WERI-Rb-1 (cell line): ENCODE measurements around the gene DUOX1.

Experiments
- DNase-seq: peaks from one replicate; pipeline ENCODE4 v3.0.0-alpha.2; 2020
- H3K27ac ChIP-seq: fragments of 250-450 bp; sonication (Bioruptor Pico); 2 replicates; pipeline ENCODE4 v1.5.1; 2020; ENCODE audit warnings: mild to moderate bottlenecking, moderate library complexity
- H3K27me3 ChIP-seq: fragments of 250-450 bp; sonication (Bioruptor Pico); 2 replicates; pipeline ENCODE4 v1.5.1; 2021; ENCODE audit warnings: mild to moderate bottlenecking, low read depth, moderate library complexity; ENCODE audit not compliant: insufficient read depth, severe bottlenecking
- H3K36me3 ChIP-seq: fragments of 250-450 bp; sonication (Bioruptor Pico); 2 replicates; pipeline ENCODE4 v1.5.1; 2020; ENCODE audit warnings: mild to moderate bottlenecking, moderate library complexity
- H3K4me3 ChIP-seq: 2 replicates; pipeline ENCODE4 v1.5.1; 2011; ENCODE audit warnings: low read depth, mild to moderate bottlenecking, control low read depth, low read length
- H3K9me3 ChIP-seq: fragments of 250-450 bp; sonication (Bioruptor Pico); 2 replicates; pipeline ENCODE4 v1.5.1; 2021; ENCODE audit warnings: mild to moderate bottlenecking, moderate library complexity; ENCODE audit not compliant: severe bottlenecking
- TF ChIP-seq, protein P1 (sequence below): IDR thresholded peaks from 2 replicates; pipeline ENCODE4 v1.5.1; 2011; ENCODE audit warnings: low read depth, mild to moderate bottlenecking, control low read depth, inconsistent platforms, low read length

Gene DUOX1

DNA sequence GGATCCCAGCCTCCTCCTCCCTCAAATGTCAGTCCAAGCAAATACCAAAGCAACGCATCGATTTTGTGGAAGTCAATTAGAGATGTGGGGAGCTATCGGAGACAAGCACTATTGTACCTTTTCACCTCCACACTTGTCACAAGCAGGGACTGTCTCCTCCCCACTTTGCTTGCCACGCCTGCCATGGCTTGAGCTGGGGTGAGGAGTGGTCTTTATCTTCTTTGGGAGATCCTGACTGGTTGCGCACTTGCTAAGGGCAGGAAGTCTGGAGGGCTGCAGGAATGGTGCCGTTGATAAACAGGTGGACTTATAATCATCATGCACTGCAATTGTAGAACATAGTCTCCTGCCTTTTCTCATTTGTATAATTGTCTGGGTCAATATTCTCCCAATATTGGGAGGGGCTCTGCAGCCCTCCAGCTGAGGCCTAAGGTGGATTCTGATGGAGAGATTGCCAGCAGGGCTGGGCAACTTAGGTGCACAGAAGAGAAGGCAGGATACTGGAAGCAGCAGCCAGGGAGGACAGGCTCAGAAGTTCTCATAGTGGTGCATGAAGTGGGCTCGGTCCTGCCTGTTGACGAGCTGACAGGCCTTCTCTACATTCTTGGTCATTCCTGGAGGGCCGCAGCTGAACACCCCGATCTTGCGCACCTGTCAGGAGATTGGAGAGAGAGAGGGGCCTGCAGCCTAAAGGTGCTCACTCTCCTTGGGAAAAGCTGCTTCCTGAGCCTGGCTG is 36.0 kb upstream of the DUOX1 start:
- no peak overlapping the region for H3K4me3 ChIP-seq
- TF ChIP-seq, protein P1, sequence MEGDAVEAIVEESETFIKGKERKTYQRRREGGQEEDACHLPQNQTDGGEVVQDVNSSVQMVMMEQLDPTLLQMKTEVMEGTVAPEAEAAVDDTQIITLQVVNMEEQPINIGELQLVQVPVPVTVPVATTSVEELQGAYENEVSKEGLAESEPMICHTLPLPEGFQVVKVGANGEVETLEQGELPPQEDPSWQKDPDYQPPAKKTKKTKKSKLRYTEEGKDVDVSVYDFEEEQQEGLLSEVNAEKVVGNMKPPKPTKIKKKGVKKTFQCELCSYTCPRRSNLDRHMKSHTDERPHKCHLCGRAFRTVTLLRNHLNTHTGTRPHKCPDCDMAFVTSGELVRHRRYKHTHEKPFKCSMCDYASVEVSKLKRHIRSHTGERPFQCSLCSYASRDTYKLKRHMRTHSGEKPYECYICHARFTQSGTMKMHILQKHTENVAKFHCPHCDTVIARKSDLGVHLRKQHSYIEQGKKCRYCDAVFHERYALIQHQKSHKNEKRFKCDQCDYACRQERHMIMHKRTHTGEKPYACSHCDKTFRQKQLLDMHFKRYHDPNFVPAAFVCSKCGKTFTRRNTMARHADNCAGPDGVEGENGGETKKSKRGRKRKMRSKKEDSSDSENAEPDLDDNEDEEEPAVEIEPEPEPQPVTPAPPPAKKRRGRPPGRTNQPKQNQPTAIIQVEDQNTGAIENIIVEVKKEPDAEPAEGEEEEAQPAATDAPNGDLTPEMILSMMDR: no peak
- no peak for DNase-seq
- no peaks in the 10 kb centered on the region for H3K36me3 ChIP-seq
- H3K9me3 ChIP-seq: no peaks in the 10 kb centered on the region
- no peak overlapping the region for H3K27ac ChIP-seq
- no peaks in the 10 kb centered on the region for H3K27me3 ChIP-seq

DNA sequence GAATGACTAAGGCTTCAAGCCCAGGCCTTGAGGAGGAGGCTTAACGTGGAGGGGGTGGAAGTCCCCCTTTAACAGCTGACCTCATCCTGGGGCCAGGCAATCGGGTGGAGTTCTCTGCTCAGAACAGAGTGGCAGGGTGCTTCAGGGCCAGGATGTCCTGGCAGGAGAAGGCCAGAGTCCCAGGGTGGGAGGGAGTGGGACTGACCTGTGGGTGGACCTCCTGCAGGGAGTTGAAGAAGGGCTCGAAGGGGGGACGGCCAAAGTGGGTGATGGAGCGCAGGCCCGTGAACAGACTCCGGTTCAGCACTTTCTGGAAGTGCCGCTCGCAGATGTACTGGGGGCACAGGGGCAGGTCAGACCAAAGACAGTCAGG is 35.5 kb upstream of the DUOX1 start:
- no peak overlapping the region for H3K4me3 ChIP-seq
- H3K27me3 ChIP-seq: no peaks in the 10 kb centered on the region
- no peaks in the 10 kb centered on the region for H3K36me3 ChIP-seq
- H3K9me3 ChIP-seq: no peaks in the 10 kb centered on the region
- no peak overlapping the region for H3K27ac ChIP-seq
- TF ChIP-seq, protein P1: no peak
- peak; percentile 62 for DNase-seq

DNA sequence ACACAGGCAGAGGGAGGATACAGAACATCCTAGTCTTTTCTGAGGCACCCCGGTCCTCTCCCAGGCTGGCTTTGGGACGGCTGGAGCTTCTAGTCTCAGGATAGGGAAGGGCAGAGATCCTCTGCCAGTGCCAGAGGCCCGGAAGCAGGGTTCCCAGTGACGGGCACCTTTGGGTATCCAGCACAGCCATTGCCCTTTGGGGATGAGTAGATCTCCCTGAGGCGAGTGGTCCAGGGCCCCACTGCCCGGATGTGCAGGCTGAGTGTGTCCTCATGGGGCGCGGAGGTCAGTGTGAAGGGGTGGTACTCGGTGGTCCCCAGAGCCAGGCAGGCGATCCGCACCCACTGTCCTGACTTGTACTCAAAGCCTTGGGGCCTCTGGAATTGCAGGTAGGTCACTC is 34.1 kb upstream of the DUOX1 start:
- TF ChIP-seq, protein P1: no peak
- Histone ChIP-seq H3K27me3 (no peaks in the 10 kb centered on the region), H3K4me3 (no peak overlapping the region), H3K27ac (no peak overlapping the region), H3K9me3 (no peaks in the 10 kb centered on the region), H3K36me3 (no peaks in the 10 kb centered on the region)
- no peak for DNase-seq

DNA sequence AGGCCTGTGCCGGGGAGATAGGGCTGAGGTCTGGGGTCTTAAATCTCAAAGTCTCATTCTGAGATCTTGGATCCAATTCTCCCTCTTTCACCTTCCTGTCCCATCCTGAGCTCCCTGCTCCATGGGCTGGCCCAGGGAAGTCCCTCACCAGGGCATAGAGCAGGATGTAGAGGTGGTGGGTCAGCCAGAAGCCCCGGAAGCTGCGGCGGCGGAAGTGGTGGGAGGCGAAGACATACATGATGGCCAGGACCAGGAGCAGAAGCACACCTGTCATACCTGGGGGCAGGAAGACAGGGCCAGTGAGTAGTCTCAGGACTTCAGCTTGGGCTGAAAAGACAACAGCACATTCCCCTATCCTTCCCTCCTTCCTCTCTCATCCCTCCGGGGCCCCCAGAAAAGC is 32.3 kb upstream of the DUOX1 start:
- Histone ChIP-seq H3K36me3 (no peaks in the 10 kb centered on the region), H3K4me3 (no peak overlapping the region), H3K27ac (no peak overlapping the region), H3K27me3 (no peaks in the 10 kb centered on the region), H3K9me3 (no peaks in the 10 kb centered on the region)
- DNase-seq: no peak
- TF ChIP-seq, protein P1: no peak

DNA sequence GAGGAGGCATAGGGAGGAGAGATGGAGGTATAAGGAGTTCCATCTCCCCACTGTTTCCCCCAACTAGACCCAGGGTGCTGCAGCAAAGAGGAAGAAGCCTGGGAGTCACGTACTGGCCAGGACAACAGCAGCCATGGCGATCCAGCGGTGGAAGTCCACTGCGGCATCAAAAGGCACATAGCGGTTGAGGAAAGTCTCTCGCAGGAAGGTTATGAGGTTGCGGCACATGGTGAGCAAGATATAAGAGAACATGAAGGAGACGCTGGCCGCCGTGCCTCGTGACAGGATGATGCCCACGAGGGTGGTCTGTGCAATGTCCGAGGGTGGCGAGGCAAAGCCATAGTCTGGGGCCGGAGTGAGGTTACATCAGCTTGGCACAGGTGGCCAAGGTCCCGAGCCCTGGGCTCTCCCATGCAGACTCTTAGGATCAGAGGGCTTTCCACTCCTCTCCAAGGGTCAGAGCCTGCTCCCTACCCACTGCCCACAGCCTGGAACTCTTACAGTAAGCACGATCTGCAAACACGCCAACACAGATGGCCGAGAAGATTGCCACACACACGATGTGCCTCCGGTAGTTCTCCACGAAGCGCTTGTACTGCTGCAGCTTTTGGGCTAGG is 30.1 kb upstream of the DUOX1 start:
- no peaks in the 10 kb centered on the region for H3K9me3 ChIP-seq
- no peak for DNase-seq
- H3K27ac ChIP-seq: no peak overlapping the region
- H3K36me3 ChIP-seq: no peaks in the 10 kb centered on the region
- TF ChIP-seq, protein P1: no peak
- H3K27me3 ChIP-seq: no peaks in the 10 kb centered on the region
- H3K4me3 ChIP-seq: no peak overlapping the region
